H1 (cell line): Measurements from ENCODE around the gene GTF2I. TPM values are rescaled to one million over a fixed set of nuclear protein-coding genes. Genes with fewer than 3 reads are reported as not detected.
A peak's percentile ranks its signal among the peaks of the same experiment; 100 is the strongest.

ENCODE experiments used
- CTCF ChIA-PET: fragments of 300-600 bp; sonication (Branson Sonifier 250); formaldehyde crosslinking; loops from one replicate; lab custom pipeline; 2021; ENCODE audit not compliant: partially characterized antibody; lab: Charles Lee
- POLR2A ChIA-PET: fragments of 300-600 bp; sonication (Branson Sonifier 250); formaldehyde crosslinking; loops from one replicate; lab custom pipeline; 2021; ENCODE audit warnings: inconsistent platforms; ENCODE audit not compliant: partially characterized antibody; lab: Charles Lee
- DNase-seq, 2 experiments: peaks; one replicate each; pipeline versions ENCODE4 v3.0.0 to v3.0.0-alpha.2; 2010 to 2022; ENCODE audit warnings: low spot score in 2 of 2, low read depth in 1 of 2, mixed read lengths in 1 of 2
- FAIRE-seq: peaks from 2 replicates; lab custom pipeline; 2011; peaks lifted over from hg19 to GRCh38; lab: Jason Lieb, UNC
- H2AFZ ChIP-seq: 2 replicates; pipeline ENCODE4 v1.8.1; 2012; ENCODE audit warnings: low read length, inconsistent platforms
- H2AK5ac ChIP-seq: 2 replicates; pipeline ENCODE4 v1.6.1; 2013; ENCODE audit warnings: low read depth, low read length
- H2BK120ac ChIP-seq: replicated peaks from 2 replicates; pipeline ENCODE3; 2013; ENCODE audit warnings: low read depth, low read length, inconsistent platforms
- H2BK12ac ChIP-seq: 2 replicates; pipeline ENCODE4 v1.6.1; 2013; ENCODE audit warnings: low read depth, low read length
- H2BK15ac ChIP-seq: 2 replicates; pipeline ENCODE4 v1.6.1; 2013; ENCODE audit warnings: low read length
- H2BK20ac ChIP-seq: 2 replicates; pipeline ENCODE4 v1.6.1; 2013; ENCODE audit warnings: low read length
- H2BK5ac ChIP-seq: 2 replicates; pipeline ENCODE4 v1.6.1; 2013; ENCODE audit warnings: low read depth, low read length
- H3K14ac ChIP-seq: 2 replicates; pipeline ENCODE4 v1.6.1; 2013; ENCODE audit warnings: inconsistent platforms; ENCODE audit not compliant: insufficient read length
- H3K18ac ChIP-seq: 2 replicates; pipeline ENCODE4 v1.6.1; 2013; ENCODE audit warnings: low read length; ENCODE audit errors: extremely low read depth
- H3K23ac ChIP-seq: 2 replicates; pipeline ENCODE4 v1.6.1; 2013; ENCODE audit warnings: inconsistent platforms; ENCODE audit not compliant: insufficient read length
- H3K23me2 ChIP-seq: 2 replicates; pipeline ENCODE4 v1.6.1; 2013; ENCODE audit warnings: low read depth, low read length
- H3K27ac ChIP-seq: 2 replicates; pipeline ENCODE4 v1.6.1; 2011; ENCODE audit warnings: low read depth, low read length, inconsistent platforms
- H3K27me3 ChIP-seq, 4 experiments: replicated peaks in 1 of 4; 1 replicate in 1 of 4; 2 replicates in 3 of 4; pipeline versions ENCODE4 v1.6.1 to v1.8.1; 2011 to 2013; ENCODE audit warnings: low read length in 3 of 4, mild to moderate bottlenecking in 3 of 4, inconsistent platforms in 2 of 4, mixed read lengths in 2 of 4, moderate library complexity in 1 of 4; ENCODE audit not compliant: control insufficient read depth in 3 of 4, insufficient read depth in 3 of 4; ENCODE audit errors: extremely low read depth in 1 of 4
- H3K36me3 ChIP-seq, 4 experiments: 2 replicates each; pipeline versions ENCODE4 v1.6.1 to v1.8.1; 2011 to 2013; ENCODE audit warnings: mild to moderate bottlenecking in 4 of 4, low read length in 3 of 4, moderate library complexity in 2 of 4, control low read depth in 1 of 4, inconsistent platforms in 1 of 4; ENCODE audit not compliant: insufficient read depth in 4 of 4, control insufficient read depth in 2 of 4
- H3K4ac ChIP-seq: replicated peaks from 2 replicates; pipeline ENCODE3; 2013; ENCODE audit warnings: low read length, low read depth, mixed read lengths, inconsistent platforms; ENCODE audit not compliant: insufficient read length
- H3K4me1 ChIP-seq, 4 experiments: replicated peaks in 1 of 4; 1 replicate in 1 of 4; 2 replicates in 3 of 4; pipeline versions ENCODE4 v1.6.1 to v1.8.1; 2011 to 2013; ENCODE audit warnings: low read length in 3 of 4, inconsistent platforms in 2 of 4, mixed read lengths in 1 of 4; ENCODE audit not compliant: insufficient read depth in 4 of 4, control insufficient read depth in 3 of 4
- H3K4me2 ChIP-seq, 2 experiments: 2 replicates each; pipeline versions ENCODE4 v1.6.1 to v1.8.1; 2011 to 2013; ENCODE audit warnings: low read depth in 2 of 2, low read length in 2 of 2, control low read depth in 1 of 2, inconsistent platforms in 1 of 2, mild to moderate bottlenecking in 1 of 2; ENCODE audit not compliant: insufficient read depth in 1 of 2
- H3K4me3 ChIP-seq, 4 experiments: fragments of 200-600, 300-600 bp in 1 of 4; sonication (generic), shearing (Covaris generic), sonication (Bioruptor Twin) in 1 of 4; 2 replicates each; pipeline versions ENCODE4 v1.5.1 to v1.8.1; 2011 to 2016; ENCODE audit warnings: low read length in 4 of 4, low read depth in 3 of 4, control low read depth in 2 of 4, inconsistent platforms in 2 of 4, mild to moderate bottlenecking in 2 of 4, mixed read lengths in 1 of 4, moderate library complexity in 1 of 4; ENCODE audit not compliant: insufficient read depth in 2 of 4; ENCODE audit errors: extremely low read depth in 1 of 4
- H3K56ac ChIP-seq: replicated peaks from 2 replicates; pipeline ENCODE3; 2013; ENCODE audit warnings: low read depth, mild to moderate bottlenecking, mixed read lengths, low read length, inconsistent platforms; ENCODE audit not compliant: insufficient read length
- H3K79me1 ChIP-seq: 2 replicates; pipeline ENCODE4 v1.6.1; 2013; ENCODE audit warnings: low read depth, low read length, control low read depth
- H3K79me2 ChIP-seq, 2 experiments: 2 replicates each; pipeline versions ENCODE4 v1.6.1 to v1.8.1; 2012 to 2013; ENCODE audit warnings: low read length in 2 of 2, mild to moderate bottlenecking in 2 of 2, inconsistent platforms in 1 of 2; ENCODE audit not compliant: insufficient read depth in 2 of 2, control insufficient read depth in 1 of 2
- H3K9ac ChIP-seq, 4 experiments: replicated peaks in 1 of 4; 1 replicate in 1 of 4; 2 replicates in 3 of 4; pipeline versions ENCODE4 v1.6.1 to v1.8.1; 2011 to 2013; ENCODE audit warnings: low read depth in 3 of 4, low read length in 3 of 4, control low read depth in 2 of 4, mild to moderate bottlenecking in 2 of 4, moderate library complexity in 2 of 4, inconsistent platforms in 1 of 4; ENCODE audit errors: extremely low read depth in 1 of 4
- H3K9me3 ChIP-seq, 2 experiments: 2 replicates each; pipeline versions ENCODE4 v1.6.1 to v1.8.1; 2012 to 2013; ENCODE audit warnings: mild to moderate bottlenecking in 2 of 2, moderate library complexity in 2 of 2, control low read depth in 1 of 2, inconsistent platforms in 1 of 2, low read depth in 1 of 2, low read length in 1 of 2, mixed read lengths in 1 of 2; ENCODE audit not compliant: insufficient read depth in 2 of 2
- H4K20me1 ChIP-seq, 2 experiments: replicated peaks in 1 of 2; 2 replicates each; pipeline versions ENCODE3 to v1.8.1; 2011 to 2013; ENCODE audit warnings: inconsistent platforms in 2 of 2, low read length in 2 of 2, mild to moderate bottlenecking in 1 of 2; ENCODE audit not compliant: insufficient read depth in 2 of 2, control insufficient read depth in 1 of 2
- H4K5ac ChIP-seq: 2 replicates; pipeline ENCODE4 v1.6.1; 2013; ENCODE audit warnings: low read length, low read depth, mixed read lengths, inconsistent platforms; ENCODE audit not compliant: insufficient read length
- H4K8ac ChIP-seq: 2 replicates; pipeline ENCODE4 v1.8.0; 2013; ENCODE audit warnings: mild to moderate bottlenecking, moderate library complexity, low read length, inconsistent platforms; ENCODE audit not compliant: insufficient read depth; ENCODE audit errors: extremely low read depth
- H4K91ac ChIP-seq: replicated peaks from 2 replicates; pipeline ENCODE3; 2013; ENCODE audit warnings: low read length, mixed read lengths, inconsistent platforms; ENCODE audit not compliant: insufficient read length
- HDAC2 ChIP-seq, 2 experiments: fragments of 300-600 bp in 1 of 2; sonication (generic) in 1 of 2; IDR thresholded peaks; 2 replicates each; pipeline ENCODE4 v1.6.1; 2011 to 2012; ENCODE audit warnings: low read depth in 2 of 2, low read length in 2 of 2, mild to moderate bottlenecking in 2 of 2, moderate library complexity in 2 of 2, borderline replicate concordance in 1 of 2, inconsistent platforms in 1 of 2
- JUN ChIP-seq: IDR thresholded peaks from 2 replicates; pipeline ENCODE4 v1.6.1; 2011; ENCODE audit warnings: low read depth, mild to moderate bottlenecking, improper control_type of control experiment, low read length
- JUND ChIP-seq: IDR thresholded peaks from 2 replicates; pipeline ENCODE4 v1.6.1; 2011; ENCODE audit warnings: mild to moderate bottlenecking, improper control_type of control experiment, low read length
- KDM4A ChIP-seq: IDR thresholded peaks from one replicate; pipeline ENCODE4 v1.7.1; 2012; ENCODE audit warnings: low read depth, mild to moderate bottlenecking, moderate library complexity, low read length, inconsistent platforms; ENCODE audit not compliant: severe bottlenecking
- MAFK ChIP-seq: IDR thresholded peaks from 2 replicates; pipeline ENCODE4 v1.6.1; 2012; ENCODE audit warnings: low read depth, mild to moderate bottlenecking, improper control_type of control experiment, low read length
- MAX ChIP-seq: IDR thresholded peaks from 2 replicates; pipeline ENCODE4 v1.6.1; 2012; ENCODE audit warnings: inconsistent platforms
- POLR2AphosphoS5 ChIP-seq: IDR thresholded peaks from 2 replicates; pipeline ENCODE4 v1.6.1; 2011; ENCODE audit warnings: low read depth, low read length
- SIN3A ChIP-seq, 2 experiments: IDR thresholded peaks in 1 of 2; conservative IDR thresholded peaks in 1 of 2; 2 replicates each; pipeline ENCODE4 v1.6.1; 2011 to 2012; ENCODE audit warnings: low read length in 2 of 2, improper control_type of control experiment in 1 of 2, low read depth in 1 of 2, mild to moderate bottlenecking in 1 of 2
- SP1 ChIP-seq: IDR thresholded peaks from 2 replicates; pipeline ENCODE4 v1.6.1; 2011; ENCODE audit warnings: low read depth, low read length
- TCF12 ChIP-seq: IDR thresholded peaks from 2 replicates; pipeline ENCODE4 v1.6.1; 2011; ENCODE audit warnings: low read depth, mild to moderate bottlenecking, low read length
- YY1 ChIP-seq: IDR thresholded peaks from 2 replicates; pipeline ENCODE4 v1.6.1; 2011; ENCODE audit warnings: low read depth, mild to moderate bottlenecking, low read length
- WGBS, 2 experiments: shearing (Covaris generic) in 1 of 2; methylation state at CpG; one replicate each; pipeline versions ENCODE4 v1.1.6 to v1.1.7; 2013 to 2015; ENCODE audit warnings: low lambda C conversion rate in 2 of 2, mixed read lengths in 2 of 2, inconsistent platforms in 1 of 2, low coverage in 1 of 2, missing lambda C conversion rate in 1 of 2; ENCODE audit not compliant: insufficient replicate concordance in 2 of 2, insufficient coverage in 1 of 2, insufficient read length in 1 of 2; ENCODE audit errors: extremely low coverage in 1 of 2, missing lambda C conversion rate in 1 of 2; 5-methylcytosine and 5-hydroxymethylcytosine counted together
- polyA plus RNA-seq, 7 experiments: library from polyadenylated mRNA; depleted of rRNA in 3 of 7; stranded (reverse) in 5 of 7; unstranded in 2 of 7; fragments of >200 nt in 5 of 7; fragments of 200-250 nt in 2 of 7; gene quantifications; 1 replicate in 5 of 7; 2 replicates in 1 of 7; 4 replicates in 1 of 7; pipeline versions ENCODE4 v1.2.1 to v1.2.3, GENCODE V29; 2011 to 2013; ENCODE audit warnings: missing spikeins in 2 of 7, mixed read lengths in 2 of 7
- total RNA-seq: library from RNA; stranded (reverse); fragmentation: NEBNext Ultra II Directional; extraction: Animal tissue kit (Norgen Biotek cat#: 25700); gene quantifications from 2 replicates; pipeline ENCODE4 v1.2.1, GENCODE V29; 2021
- TF ChIP-seq, protein P1 (sequence below): IDR thresholded peaks from 2 replicates; pipeline ENCODE4 v1.6.1; 2012; ENCODE audit warnings: inconsistent platforms

GTF2I gene
- total and polyA plus RNA-seq, 2 of the 8 experiments (the other 6 are each of a cell fraction or from before 2014, with no cell fraction given): 46.7 to 316 TPM

GRCh38 chr7:74655324-74655723, 2.2 kb upstream of the GTF2I start:
- 84% methylated on average over 8 of the region's 8 CpGs; no CpG with 5 or more reads in 1 of the 2 experiments for WGBS, 2 experiments

More at GRCh38 chr7:74655324-74655723, 2.2 kb upstream of the GTF2I start:
- Histone ChIP-seq H2BK120ac (no peak overlapping the region), H3K27me3 (no peaks in the 10 kb centered on the region), H3K4me3 (no peak overlapping the region), H2BK20ac (peak overlapping the region; percentile 4; the same call in 1 of the 2 replicates), H2AFZ (no peak overlapping the region), H3K23me2 (peaks cover 14% of the 10 kb centered on the region; the same call in 1 of the 2 replicates), H3K4me2 (peak overlapping the region in 1 of 2 experiments; percentile 65; a peak in 2 of 4 replicates), H2BK15ac (no peak overlapping the region), H2BK5ac (0 out of 2 replicates have a peak overlapping the region, but pooled peaks have one; percentile 99), H3K4ac (no peak overlapping the region), H3K56ac (no peak overlapping the region), H3K79me1 (no peaks in the 10 kb centered on the region), H4K5ac (peak overlapping the region; percentile 32), H3K79me2 (peaks cover 0 to 10% of the 10 kb centered on the region in 2 experiments; a peak in 2 of 4 replicates), H3K9ac (no peak overlapping the region), H4K20me1 (no peaks in the 10 kb centered on the region), H3K4me1 (peaks cover 5 to 18% (median 12%) of the 10 kb centered on the region in 4 experiments), H2AK5ac (no peak overlapping the region), H3K14ac (no peak overlapping the region)
- POLR2A ChIA-PET: interaction anchor here (1.1 to 4.0 kb wide), 8 partner anchors 13 to 68 kb away, joined by 3 to 25 read pairs (median 10); no protein-coding TSS in a partner anchor
- FAIRE-seq: no peak
- TF ChIP-seq HDAC2 (IDR thresholded peaks at IDR 0.05; ENCODE audit: borderline replicate concordance in 1 of 2, low read depth in 2 of 2, low read length in 2 of 2) (no peak), SP1 (no peak), YY1 (no peak), KDM4A (no peak), MAX (no peak), JUND (no peak), POLR2AphosphoS5 (no peak), SIN3A (conservative IDR thresholded peaks at IDR 0.05 in 1 of 2, IDR thresholded peaks at IDR 0.05 in 1 of 2; ENCODE audit: low read depth in 1 of 2, low read length in 2 of 2) (no peak), TCF12 (no peak), MAFK (no peak), JUN (no peak)
- TF ChIP-seq, protein P1, sequence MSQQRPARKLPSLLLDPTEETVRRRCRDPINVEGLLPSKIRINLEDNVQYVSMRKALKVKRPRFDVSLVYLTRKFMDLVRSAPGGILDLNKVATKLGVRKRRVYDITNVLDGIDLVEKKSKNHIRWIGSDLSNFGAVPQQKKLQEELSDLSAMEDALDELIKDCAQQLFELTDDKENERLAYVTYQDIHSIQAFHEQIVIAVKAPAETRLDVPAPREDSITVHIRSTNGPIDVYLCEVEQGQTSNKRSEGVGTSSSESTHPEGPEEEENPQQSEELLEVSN: no peak
- TF ChIP-seq, all 59 proteins: peak for 0
- Histone ChIP-seq H3K23ac (no peak overlapping the region), H3K18ac (0 out of 2 replicates have a peak overlapping the region, but pooled peaks have one; percentile 48), H3K27ac (no peak overlapping the region), H2BK12ac (no peak overlapping the region; the same call in 1 of the 2 replicates), H3K9me3 (no peaks in the 10 kb centered on the region), H4K91ac (peak overlapping the region; percentile 6), H3K36me3 (peaks cover 0 to 6% (median 0%) of the 10 kb centered on the region in 4 experiments; a peak in 1 of 8 replicates), H4K8ac (no peak overlapping the region)
- CTCF ChIA-PET: interaction anchor here (0.9 kb wide), 1 partner anchor 38 kb away, joined by 3 read pairs; no protein-coding TSS in a partner anchor
- DNase-seq: no peak
